Adrenal gland (tissue), 12 donors: ENCODE measurements around the gene AK8. TPM values are rescaled to one million over a fixed set of nuclear protein-coding genes. Genes with fewer than 3 reads are reported as not detected.
A peak's percentile ranks its signal among the peaks of the same experiment; 100 is the strongest.

Experiments used
- DNase-seq, 7 donors: peaks; one replicate each; pipeline ENCODE4 v3.0.0-alpha.2; 2019 to 2020
- H3K27ac ChIP-seq, 5 donors: fragments of 200-600 bp; sonication (generic) in 4 of 5; 1 replicate in 3 of 5; 2 replicates in 2 of 5; pipeline versions ENCODE4 v1.5.1 to v1.8.0; 2016 to 2020; ENCODE audit warnings: mild to moderate bottlenecking in 1 of 5
- H3K27me3 ChIP-seq: fragments of 200-600 bp; 2 replicates; pipeline ENCODE4 v1.8.0; 2021
- H3K36me3 ChIP-seq, 2 donors: fragments of 200-600 bp; replicated peaks in 1 of 2; 1 replicate in 1 of 2; 2 replicates in 1 of 2; pipeline versions ENCODE4 v1.5.1 to v1.8.0; 2018 to 2022
- H3K4me1 ChIP-seq, 2 donors: fragments of 200-600 bp; replicated peaks in 1 of 2; 1 replicate in 1 of 2; 2 replicates in 1 of 2; pipeline versions ENCODE4 v1.5.1 to v1.8.0; 2018 to 2021
- H3K4me3 ChIP-seq, 4 donors: fragments of 200-600 bp; sonication (generic) in 3 of 4; one replicate each; pipeline ENCODE4 v1.5.1; 2016 to 2018
- H3K9me3 ChIP-seq, 3 donors: fragments of 200-600 bp; sonication (generic) in 1 of 3; replicated peaks in 1 of 3; 1 replicate in 2 of 3; 2 replicates in 1 of 3; pipeline versions ENCODE4 v1.5.1 to v1.8.0; 2016 to 2021
- POLR2A ChIP-seq, 2 donors: fragments of 450-650 bp; IDR thresholded peaks; one replicate each; pipeline ENCODE4 v1.6.1; 2017; ENCODE audit warnings: antibody characterized with exemption in 2 of 2, mild to moderate bottlenecking in 2 of 2, moderate library complexity in 1 of 2
- WGBS, 4 donors: extraction: QIAGEN DNeasy Blood & Tissue Kit in 2 of 4; methylation state at CpG; one replicate each; pipeline versions ENCODE4 v1.1.5 to v1.1.7; 2013 to 2017; 5-methylcytosine and 5-hydroxymethylcytosine counted together
- intact Hi-C, 2 donors: fragments of 100-400 bp; cut with DNase I; formaldehyde crosslinking; loops; one replicate each; pipeline versions ENCODE4 v1.14.1 to v1.15.0; 2022 to 2023
- polyA plus RNA-seq, 3 donors: library from polyadenylated mRNA; stranded (reverse); fragments of 200-250 nt in 2 of 3; fragments of 350-450 nt in 1 of 3; fragmentation: Illumina TruSeq in 1 of 3; extraction: RNeasy Lipid Tissue Mini Kit (QIAGEN cat#74804) in 1 of 3; gene quantifications; one replicate each; pipeline ENCODE4 v1.2.3, GENCODE V29; 2013 to 2014
- total RNA-seq, 9 donors: library from RNA; depleted of rRNA in 4 of 9; stranded (reverse); fragments of >200 nt in 4 of 9; fragments of 120-200 nt in 1 of 9; fragmentation: NEBNext Ultra II Directional in 1 of 9; extraction: Animal tissue kit (Norgen Biotek cat#: 25700) in 1 of 9; gene quantifications; one replicate each; pipeline versions ENCODE4 v1.1.0 to v1.2.4, GENCODE V29; 2013 to 2023
- TF ChIP-seq, protein P1 (sequence below), 6 experiments: fragments of 450-650 bp in 4 of 6; fragments of 200-600 bp in 2 of 6; sonication (generic) in 1 of 6; IDR thresholded peaks; 1 replicate in 5 of 6; 2 replicates in 1 of 6; pipeline versions ENCODE4 v1.5.1 to v1.8.0; 2016 to 2021; ENCODE audit warnings: antibody characterized with exemption in 6 of 6, mild to moderate bottlenecking in 2 of 6, moderate library complexity in 1 of 6
- donor health status: healthy with polysubstance abuse.
- donor health status: Bipolar disorder and iron deficiency.
- donor health status: DM: yes; HTN: yes; CAD: no.
- donor health status: DM: no; HTN: no; CAD: no.
- donor health status: DM: no; HTN: no; CAD: no.
- donor health status: DM: yes; HTN: yes; CAD: no.

The AK8 gene
- total and polyA plus RNA-seq, 12 donors = 0.69 to 6.0 (median 1.5) TPM

DNA sequence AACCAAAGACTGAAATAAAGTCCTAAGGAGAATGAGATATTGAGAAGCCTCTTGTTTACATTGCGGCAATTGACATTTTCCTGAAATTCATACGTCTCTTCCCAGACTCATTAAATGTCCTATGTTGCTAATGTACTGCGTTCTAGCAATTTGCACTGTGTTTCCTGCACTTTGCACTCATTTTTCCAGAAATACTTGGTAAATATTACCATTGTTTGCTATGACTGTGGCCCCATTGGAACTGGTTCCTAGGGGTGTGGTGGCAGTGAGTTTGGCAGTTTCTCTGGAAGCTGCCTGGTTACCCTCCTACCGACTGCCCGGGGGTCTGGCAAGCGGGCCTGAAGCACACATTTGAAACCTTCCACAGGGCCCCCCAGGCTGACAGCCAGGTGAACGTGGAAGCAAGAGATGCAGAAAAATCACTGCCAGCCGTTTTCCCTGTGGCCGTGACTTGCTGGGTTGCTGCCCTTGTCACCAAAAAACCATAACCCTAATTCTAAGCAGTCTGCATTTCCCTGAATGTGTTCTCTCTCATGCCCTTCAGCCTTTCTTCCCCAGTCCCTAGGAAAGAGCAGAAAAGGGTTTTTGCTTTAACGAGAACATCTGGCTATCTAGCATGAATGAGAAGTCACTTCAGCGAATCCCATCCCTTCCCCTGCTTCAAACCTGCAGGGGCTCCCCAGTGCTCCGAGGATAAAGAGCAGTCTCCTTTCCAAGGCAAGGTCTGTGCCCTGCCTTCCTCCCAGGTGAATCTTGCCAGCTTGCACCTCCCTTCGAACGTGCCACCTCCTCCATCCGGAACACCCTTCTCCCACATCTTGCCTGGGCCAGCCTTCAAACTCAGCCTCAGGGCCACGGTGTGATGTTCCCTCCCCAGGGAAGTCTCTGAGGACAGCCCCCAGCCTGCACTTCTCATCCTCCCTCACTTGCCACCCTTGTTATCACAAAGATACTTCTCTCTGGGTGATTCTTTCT lies 84.2 kb downstream of the AK8 start:
- Histone ChIP-seq H3K9me3 (no peaks in the 10 kb centered on the region), H3K36me3 (no peaks in the 10 kb centered on the region), H3K4me3 (no peak overlapping the region), H3K27me3 (no peaks in the 10 kb centered on the region), H3K4me1 (peaks cover 0 to 9% of the 10 kb centered on the region in 2 donors), H3K27ac (no peak overlapping the region)
- 78 to 84% (median 83%) methylated on average over 16 of the region's 16 CpGs for WGBS, 4 donors
- DNase-seq = peak in 1 of 7 donors; percentile 25
- intact Hi-C loops = loop anchor here in 1 of 2 donors (10.0 kb wide), 1 partner anchor 289 kb away; no protein-coding TSS in a partner anchor
- TF ChIP-seq, protein P1, sequence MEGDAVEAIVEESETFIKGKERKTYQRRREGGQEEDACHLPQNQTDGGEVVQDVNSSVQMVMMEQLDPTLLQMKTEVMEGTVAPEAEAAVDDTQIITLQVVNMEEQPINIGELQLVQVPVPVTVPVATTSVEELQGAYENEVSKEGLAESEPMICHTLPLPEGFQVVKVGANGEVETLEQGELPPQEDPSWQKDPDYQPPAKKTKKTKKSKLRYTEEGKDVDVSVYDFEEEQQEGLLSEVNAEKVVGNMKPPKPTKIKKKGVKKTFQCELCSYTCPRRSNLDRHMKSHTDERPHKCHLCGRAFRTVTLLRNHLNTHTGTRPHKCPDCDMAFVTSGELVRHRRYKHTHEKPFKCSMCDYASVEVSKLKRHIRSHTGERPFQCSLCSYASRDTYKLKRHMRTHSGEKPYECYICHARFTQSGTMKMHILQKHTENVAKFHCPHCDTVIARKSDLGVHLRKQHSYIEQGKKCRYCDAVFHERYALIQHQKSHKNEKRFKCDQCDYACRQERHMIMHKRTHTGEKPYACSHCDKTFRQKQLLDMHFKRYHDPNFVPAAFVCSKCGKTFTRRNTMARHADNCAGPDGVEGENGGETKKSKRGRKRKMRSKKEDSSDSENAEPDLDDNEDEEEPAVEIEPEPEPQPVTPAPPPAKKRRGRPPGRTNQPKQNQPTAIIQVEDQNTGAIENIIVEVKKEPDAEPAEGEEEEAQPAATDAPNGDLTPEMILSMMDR (IDR thresholded peaks at IDR 0.05) = no peak
- no peak for TF ChIP-seq POLR2A (IDR thresholded peaks at IDR 0.05)

DNA sequence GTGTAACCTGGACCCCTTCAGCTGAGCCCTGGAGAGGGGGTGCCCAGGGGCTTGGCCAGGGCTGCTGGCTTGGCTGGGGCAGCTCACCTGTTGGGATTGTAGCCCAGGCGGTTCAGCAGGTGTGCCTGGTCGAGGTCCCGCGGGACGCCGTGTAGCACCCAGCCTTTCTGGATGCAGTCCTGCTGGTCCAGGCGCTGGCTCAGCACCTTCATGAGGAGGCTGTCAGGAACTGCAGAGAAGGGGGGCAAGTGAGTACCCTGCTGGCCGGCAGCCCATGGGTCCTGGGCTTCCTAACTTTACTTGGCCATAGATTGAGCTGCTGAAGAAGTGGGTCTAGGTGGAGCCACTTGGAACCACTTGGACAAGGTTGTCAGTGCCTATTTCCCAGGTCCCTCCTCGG lies 85.5 kb downstream of the AK8 start:
- WGBS, 4 donors = 89 to 100% (median 92%) methylated on average over 1 to 9 of the region's 9 CpGs
- intact Hi-C loops = loop anchor here in 1 of 2 donors (10.0 kb wide), 1 partner anchor 288 kb away; no protein-coding TSS in a partner anchor
- H3K4me3 ChIP-seq = no peak overlapping the region

DNA sequence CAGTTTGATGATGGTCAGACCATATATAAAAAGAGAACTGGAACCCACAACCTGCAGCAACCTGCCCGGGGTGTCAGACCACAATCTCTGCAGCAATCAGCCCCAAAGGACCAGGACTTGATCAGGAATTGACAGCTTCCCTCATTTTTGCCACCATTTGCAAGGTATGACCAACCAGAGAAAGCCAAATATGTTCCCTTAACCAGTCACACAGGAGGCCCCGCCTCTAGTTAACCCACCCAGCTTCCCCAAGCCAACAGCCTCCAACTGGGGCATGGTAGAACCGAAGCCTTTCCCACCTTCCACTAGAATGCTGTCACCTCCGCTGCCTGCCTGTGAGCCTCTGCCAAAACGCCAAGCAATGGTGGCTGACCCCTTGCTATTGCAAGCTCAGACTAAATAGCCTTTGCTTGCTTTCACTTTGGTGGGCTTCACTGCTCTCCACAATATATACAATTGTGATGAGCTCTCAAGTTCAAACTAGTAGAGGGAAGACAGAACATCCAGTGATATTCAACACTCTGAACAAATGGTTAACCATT lies 86.3 kb downstream of the AK8 start:
- no peaks in the 10 kb centered on the region for H3K4me1 ChIP-seq
- 84 to 90% (median 88%) methylated on average over 5 of the region's 5 CpGs for WGBS, 4 donors
- TF ChIP-seq POLR2A (IDR thresholded peaks at IDR 0.05) = no peak
- TF ChIP-seq, protein P1 (IDR thresholded peaks at IDR 0.05) = no peak
- H3K4me3 ChIP-seq = no peak overlapping the region
- H3K27ac ChIP-seq = no peak overlapping the region
- no peaks in the 10 kb centered on the region for H3K36me3 ChIP-seq
- intact Hi-C loops = loop anchor here in 1 of 2 donors (10.0 kb wide), 1 partner anchor 287 kb away; no protein-coding TSS in a partner anchor
- H3K9me3 ChIP-seq = no peaks in the 10 kb centered on the region
- DNase-seq = peak in 1 of 7 donors; percentile 35
- no peaks in the 10 kb centered on the region for H3K27me3 ChIP-seq

More for the DNA sequence above, 85.5 kb downstream of the AK8 start:
- TF ChIP-seq POLR2A (IDR thresholded peaks at IDR 0.05) = no peak
- TF ChIP-seq, protein P1 (IDR thresholded peaks at IDR 0.05) = no peak
- Histone ChIP-seq H3K27ac (no peak overlapping the region), H3K9me3 (no peaks in the 10 kb centered on the region), H3K27me3 (no peaks in the 10 kb centered on the region), H3K4me1 (peaks cover 0 to under 1% of the 10 kb centered on the region in 2 donors), H3K36me3 (no peaks in the 10 kb centered on the region)
- DNase-seq = no peak

DNA sequence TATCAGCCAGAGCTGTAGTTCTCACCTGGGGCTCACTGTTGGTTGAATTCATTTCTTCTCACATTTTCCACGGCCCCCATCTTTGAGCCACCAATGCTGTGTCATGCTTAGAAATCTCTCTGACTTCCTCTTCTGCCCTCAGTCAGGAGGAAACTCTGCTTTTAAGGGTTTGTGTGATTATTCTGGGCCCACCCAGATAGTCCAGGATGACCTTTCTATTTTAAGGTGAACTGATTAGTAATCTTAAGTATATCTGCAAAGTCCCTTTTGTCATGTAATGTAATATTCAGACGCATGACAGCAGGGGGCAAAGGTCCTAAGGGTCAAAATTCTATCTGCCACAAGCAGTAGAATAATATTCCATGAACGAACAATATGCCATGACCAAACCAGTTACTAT lies 88.4 kb downstream of the AK8 start:
- Histone ChIP-seq H3K27me3 (no peaks in the 10 kb centered on the region), H3K4me1 (no peaks in the 10 kb centered on the region), H3K9me3 (no peaks in the 10 kb centered on the region), H3K36me3 (no peaks in the 10 kb centered on the region), H3K27ac (no peak overlapping the region), H3K4me3 (no peak overlapping the region)
- DNase-seq = peak in 1 of 7 donors; percentile 4
- no peak for TF ChIP-seq POLR2A (IDR thresholded peaks at IDR 0.05)
- TF ChIP-seq, protein P1 (IDR thresholded peaks at IDR 0.05) = no peak
- WGBS, 4 donors = 54 to 66% (median 56%) methylated on average over 3 of the region's 3 CpGs
- intact Hi-C loops = loop anchor here in 1 of 2 donors (10.0 kb wide), 1 partner anchor 285 kb away; no protein-coding TSS in a partner anchor
